Measurements from ENCODE around the gene GNAS-AS1. TPM values are rescaled to one million over a fixed set of nuclear protein-coding genes. Genes with fewer than 3 reads are reported as not detected.
A peak's percentile ranks its signal among the peaks of the same experiment; 100 is the strongest.

The GNAS-AS1 gene
- 1.0 TPM in 1 of 2 replicates, not detected in the other for total RNA-seq (2014; rRNA removed; shearing (Covaris generic))

- DNase-seq (ENCODE audit: low read depth): peak; percentile 91
These were observed at the start of gene GNAS-AS1 for GRCh38 chr20:58850693-58851174. TSS of gene GNAS-AS1 (minus strand) at chr20:58850902.

GRCh38 chr20:58900397-58900796, 49.7 kb upstream of the GNAS-AS1 start:
- no peak for DNase-seq (ENCODE audit: low read depth)

DNA sequence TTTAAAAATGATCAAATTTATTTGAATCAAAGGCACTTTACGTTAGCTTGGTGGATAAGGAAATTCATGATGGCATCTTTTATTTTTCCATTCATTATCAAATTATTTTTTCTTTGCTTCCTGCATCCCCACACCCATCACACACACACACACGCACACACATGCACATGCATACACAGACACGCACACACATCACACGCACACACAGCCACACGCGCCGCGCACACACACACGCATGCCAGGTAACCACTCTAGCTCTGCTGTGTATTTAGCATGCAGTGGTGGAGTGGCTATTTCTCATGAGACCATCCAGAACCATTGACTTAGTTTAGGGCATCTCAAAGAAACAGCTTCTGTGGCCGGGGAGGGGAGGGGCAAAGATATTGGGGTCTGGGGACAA, 48.8 kb upstream of the GNAS-AS1 start:
- DNase-seq (ENCODE audit: low read depth): no peak

- DNase-seq (ENCODE audit: low read depth): no peak
These were observed 48.1 kb upstream of the GNAS-AS1 start for GRCh38 chr20:58898629-58899408.

- no peak for DNase-seq (ENCODE audit: low read depth)
These were observed 46.8 kb upstream of the GNAS-AS1 start for GRCh38 chr20:58897488-58897887.

DNA sequence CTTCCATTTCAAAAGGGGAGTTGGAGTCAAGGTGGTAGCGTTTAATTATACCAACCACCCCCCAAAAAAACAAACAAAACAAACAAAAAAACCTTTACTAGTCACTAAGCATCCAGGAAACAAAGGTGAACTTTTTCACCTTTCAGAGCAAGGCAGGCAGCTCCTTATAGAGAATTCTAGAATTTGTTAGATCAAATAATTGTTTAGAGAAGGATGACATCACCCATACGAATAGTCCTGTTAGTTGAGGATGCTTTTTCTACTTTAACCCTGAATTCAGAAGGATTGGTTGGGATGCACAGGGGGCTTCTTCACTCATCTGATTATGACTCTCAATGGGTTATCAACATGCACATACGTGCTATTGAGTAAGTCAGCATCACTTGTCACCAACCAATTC, 46.1 kb upstream of the GNAS-AS1 start:
- no peak for DNase-seq (ENCODE audit: low read depth)

DNA sequence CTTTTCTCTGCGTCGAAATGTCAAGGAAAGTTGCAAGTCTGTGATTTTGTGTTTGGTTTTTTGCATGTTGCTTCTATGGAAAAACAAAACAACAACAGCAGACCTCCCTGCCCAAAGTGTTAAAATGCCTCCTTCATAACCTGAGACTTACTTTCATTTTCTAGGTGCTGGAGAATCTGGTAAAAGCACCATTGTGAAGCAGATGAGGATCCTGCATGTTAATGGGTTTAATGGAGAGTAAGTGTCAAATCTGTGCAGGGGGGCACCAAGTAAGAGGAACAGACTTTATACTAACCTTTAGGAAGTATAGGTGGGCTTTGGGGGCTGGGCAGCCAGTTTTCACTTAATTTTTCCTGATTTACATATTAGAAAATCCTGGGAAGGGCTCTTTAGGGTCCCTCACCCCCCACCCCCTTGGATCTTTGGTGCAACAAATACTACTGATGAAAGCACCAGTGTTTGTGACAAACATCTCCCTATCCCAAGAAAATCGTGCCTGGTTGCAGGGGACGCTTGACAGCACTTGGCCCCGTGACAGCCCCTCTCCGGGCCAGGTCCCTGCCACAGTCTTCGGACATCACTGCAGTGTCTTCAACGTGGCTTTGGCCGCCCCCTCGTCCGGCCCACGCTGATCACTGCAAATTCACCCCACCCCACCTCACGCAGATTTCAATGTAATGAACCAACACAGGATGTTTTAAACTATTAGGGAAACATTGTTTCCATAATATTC, 44.9 kb upstream of the GNAS-AS1 start:
- DNase-seq (ENCODE audit: low read depth): no peak

- DNase-seq (ENCODE audit: low read depth): no peak
These were observed 44.1 kb upstream of the GNAS-AS1 start for GRCh38 chr20:58894652-58895447.

DNA sequence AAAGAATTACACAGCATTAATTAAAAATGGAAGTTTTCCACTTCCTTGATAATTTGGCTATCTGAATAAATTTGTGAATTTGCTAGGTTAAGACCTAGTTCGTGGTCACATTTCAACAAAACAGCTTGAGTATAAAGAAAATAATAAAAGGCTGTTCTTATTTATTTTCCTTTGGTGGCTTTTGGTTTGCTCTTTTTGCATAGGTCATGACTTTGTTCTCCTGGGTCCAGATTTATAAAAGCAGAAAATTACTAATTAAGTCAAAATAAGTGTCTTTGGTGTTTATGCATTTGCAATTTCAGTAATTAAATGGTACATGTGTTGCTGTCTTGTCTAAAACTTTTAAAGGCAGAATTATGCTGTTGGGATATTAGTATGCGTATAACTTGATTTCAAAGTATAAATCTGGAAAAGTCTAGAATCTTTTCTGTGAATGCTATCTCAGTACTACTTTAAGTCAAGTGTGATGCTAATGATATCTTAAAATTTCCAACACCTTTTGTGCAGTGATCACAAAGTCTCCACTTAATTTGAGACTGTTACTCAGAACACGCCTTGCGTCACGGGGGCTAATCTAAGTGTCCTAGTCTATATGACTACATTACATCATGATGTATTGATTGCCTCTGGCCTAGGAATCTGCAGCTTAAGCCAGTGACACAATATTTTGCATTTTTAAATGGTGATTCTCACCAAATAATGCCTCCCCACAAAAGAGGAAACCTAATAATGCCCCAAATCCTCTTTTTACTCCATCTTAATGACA, 42.8 kb upstream of the GNAS-AS1 start:
- no peak for DNase-seq (ENCODE audit: low read depth)

DNA sequence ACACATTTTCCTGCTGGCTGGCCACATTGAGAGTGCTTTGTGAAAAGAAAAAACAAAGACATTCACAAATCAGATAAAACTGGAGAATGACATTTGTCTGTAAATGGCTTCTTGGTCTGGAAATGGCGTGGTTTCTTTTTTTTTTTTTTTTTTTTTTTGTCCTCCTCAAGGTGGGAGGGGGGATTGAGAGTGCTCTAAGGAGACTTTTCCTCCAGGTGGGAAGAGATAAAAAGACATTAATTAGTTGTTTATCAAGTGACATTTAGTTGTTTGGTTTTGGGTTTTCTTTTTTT, 42.2 kb upstream of the GNAS-AS1 start:
- DNase-seq (ENCODE audit: low read depth): no peak

DNA sequence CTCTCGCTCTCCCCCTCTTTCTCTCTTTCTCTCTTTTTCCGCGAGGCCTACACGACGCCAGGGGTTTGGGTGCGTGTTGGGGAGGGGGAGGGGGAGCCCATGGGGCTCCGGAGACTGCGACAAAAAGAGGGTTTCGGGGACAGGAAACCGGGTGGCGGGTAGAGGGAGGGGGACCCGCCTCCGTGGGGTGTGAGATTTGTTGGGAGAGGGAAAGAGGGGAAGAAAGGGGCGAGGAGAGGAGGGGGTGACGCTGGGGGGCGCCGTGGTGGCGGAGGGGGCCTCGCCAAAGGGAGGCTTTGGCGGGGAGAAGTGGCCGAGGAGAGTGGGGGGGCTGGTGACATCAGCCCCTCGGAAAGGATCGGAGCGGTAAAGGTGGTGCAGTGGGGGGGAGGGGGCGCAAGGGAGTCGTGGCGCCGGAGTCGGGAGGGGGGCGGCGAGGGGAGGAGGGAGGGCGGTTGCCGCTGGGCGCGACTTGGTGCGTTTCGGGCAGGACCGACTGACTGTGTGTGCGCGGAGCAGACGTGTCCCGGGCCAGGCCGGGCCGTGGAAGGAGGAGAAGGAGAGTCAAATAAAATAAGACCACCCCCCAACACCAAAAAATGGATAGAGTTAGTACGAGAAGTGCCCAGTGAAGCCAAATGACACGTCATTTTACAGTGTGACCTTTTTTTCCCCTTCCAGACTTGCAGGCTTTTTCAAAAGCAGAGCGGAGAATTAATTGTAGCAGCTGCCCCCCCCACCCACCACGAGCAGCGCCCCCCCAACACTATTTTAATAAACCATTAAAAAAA, 41.6 kb upstream of the GNAS-AS1 start:
- DNase-seq (ENCODE audit: low read depth): peak; percentile 75

- peak; percentile 62 for DNase-seq (ENCODE audit: low read depth)
These were observed 41.0 kb upstream of the GNAS-AS1 start for GRCh38 chr20:58891718-58892140.

DNA sequence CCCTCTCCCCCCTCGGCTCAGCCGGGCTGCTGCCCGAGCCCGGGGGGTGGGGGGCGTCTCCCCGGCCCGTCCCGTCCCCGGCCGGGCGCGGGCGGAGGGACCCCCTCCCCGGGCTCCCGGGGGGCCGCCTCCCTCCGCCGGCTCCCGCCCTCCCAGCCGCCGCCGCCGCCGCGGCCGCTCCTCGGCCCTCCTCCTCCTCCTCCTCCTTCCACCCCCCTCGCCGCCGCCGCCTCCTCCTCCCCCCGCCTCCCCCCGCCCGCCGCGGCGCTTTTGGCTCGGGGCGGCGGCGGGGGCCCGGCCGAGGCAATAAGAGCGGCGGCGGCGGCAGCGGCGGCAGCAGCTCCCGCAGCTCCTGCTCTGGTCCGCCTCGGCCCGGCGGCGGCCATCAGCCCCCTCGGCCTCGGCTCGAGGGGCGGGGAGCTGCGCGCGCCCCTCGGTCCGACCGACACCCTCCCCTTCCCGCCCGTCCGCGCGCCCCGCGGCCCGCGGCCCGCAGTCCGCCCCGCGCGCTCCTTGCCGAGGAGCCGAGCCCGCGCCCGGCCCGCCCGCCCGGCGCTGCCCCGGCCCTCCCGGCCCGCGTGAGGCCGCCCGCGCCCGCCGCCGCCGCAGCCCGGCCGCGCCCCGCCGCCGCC, 40.5 kb upstream of the GNAS-AS1 start:
- DNase-seq (ENCODE audit: low read depth): peak; percentile 68

DNA sequence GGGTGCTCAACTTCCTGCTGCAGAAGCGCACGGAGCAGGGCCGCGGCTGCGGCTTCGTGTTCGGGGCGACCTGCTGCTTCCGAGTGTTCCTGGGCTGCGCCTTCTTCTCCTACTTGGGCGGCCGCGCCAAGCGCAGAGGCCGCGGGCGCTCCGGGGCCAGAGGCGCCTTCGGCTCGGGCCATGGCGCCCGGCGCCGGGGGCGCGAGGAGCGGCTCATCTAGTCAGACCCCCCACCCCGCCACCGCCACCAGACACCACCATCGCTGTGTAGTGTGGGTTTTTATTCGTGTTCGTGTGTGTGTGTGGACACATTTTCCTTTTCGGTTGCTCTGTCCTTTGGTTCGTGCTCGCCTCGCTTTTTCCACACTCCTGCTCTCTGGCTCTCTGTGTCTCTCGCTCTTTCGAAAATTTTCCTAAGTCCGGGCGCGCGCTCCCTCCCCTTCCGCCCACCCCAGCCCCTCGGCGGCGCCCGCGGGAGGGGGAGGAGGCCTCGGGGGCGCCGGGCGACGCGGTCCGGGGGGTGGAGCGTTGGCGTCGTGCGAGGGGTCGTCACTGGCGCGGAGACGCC, 39.9 kb upstream of the GNAS-AS1 start:
- peak; percentile 76 for DNase-seq (ENCODE audit: low read depth)

GRCh38 chr20:58889798-58890517, 39.3 kb upstream of the GNAS-AS1 start:
- peak; percentile 22 for DNase-seq (ENCODE audit: low read depth)

DNA sequence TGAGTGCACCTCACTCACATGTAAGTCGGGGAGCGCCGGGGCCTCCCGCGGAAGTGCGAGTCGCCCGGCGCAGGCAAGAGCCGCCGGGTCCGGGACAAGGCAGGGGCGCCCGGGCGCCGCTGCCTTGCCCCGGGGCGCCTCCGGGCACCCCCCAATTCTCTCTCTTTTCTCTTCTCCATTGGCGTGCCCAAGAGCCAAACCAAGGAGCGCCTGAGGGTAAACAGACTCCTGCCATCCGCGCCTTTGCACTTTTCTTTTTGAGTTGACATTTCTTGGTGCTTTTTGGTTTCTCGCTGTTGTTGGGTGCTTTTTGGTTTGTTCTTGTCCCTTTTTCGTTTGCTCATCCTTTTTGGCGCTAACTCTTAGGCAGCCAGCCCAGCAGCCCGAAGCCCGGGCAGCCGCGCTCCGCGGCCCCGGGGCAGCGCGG, 38.6 kb upstream of the GNAS-AS1 start:
- DNase-seq (ENCODE audit: low read depth): peak; percentile 56

- peak; percentile 86 for DNase-seq (ENCODE audit: low read depth)
These were observed 38.0 kb upstream of the GNAS-AS1 start for GRCh38 chr20:58888521-58889333.

DNA sequence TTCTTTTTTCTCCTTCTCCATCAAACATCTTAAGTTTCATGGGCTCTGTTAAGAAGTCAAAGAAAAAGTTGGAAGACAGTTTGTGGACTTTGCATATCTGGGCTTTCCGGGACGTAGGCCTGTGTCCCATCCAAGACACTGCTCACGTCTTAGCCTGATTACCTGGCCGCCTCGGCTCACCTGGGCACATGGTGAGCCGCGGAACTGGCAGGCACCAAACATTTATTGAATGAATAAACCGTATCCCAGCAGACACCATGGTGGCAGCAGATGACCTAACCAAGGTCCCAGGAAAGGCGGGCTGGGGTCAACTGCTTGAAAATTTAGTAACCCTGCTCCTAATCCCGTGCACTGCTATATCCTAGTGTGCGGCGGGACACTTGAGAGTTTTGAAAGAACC, 37.4 kb upstream of the GNAS-AS1 start:
- no peak for DNase-seq (ENCODE audit: low read depth)
